WTC11 (cell line): ENCODE measurements around the gene ST6GALNAC1. TPM values are rescaled to one million over a fixed set of nuclear protein-coding genes. Genes with fewer than 3 reads are reported as not detected.

ENCODE experiments used
- ATAC-seq: fragments of 200-7000 bp; cut with Tn5 transposase; 2 replicates; pipeline ENCODE4 v1.10.0; 2021; ENCODE audit warnings: mild to moderate bottlenecking, moderate library complexity
- CTCF ChIA-PET: fragments of 300-600 bp; sonication (Branson Sonifier 250); formaldehyde crosslinking; loops from one replicate; lab custom pipeline; 2021; ENCODE audit warnings: antibody characterized with exemption; lab: Charles Lee
- POLR2A ChIA-PET: fragments of 350-600 bp; sonication (Branson Sonifier 250); formaldehyde crosslinking; loops from one replicate; lab custom pipeline; 2021; ENCODE audit warnings: antibody characterized with exemption; lab: Charles Lee
- DNase-seq: peaks from one replicate; pipeline ENCODE4 v3.0.0; 2021; ENCODE audit warnings: low spot score
- H3K27ac Mint-ChIP-seq: 2 replicates; pipeline ENCODE4 v1.8.0; 2021; ENCODE audit warnings: mixed read lengths
- H3K27me3 Mint-ChIP-seq: 2 replicates; pipeline ENCODE4 v1.8.0; 2021; ENCODE audit warnings: low read depth, mild to moderate bottlenecking, moderate library complexity, mixed read lengths
- H3K36me3 Mint-ChIP-seq: 2 replicates; pipeline ENCODE4 v1.8.0; 2021; ENCODE audit warnings: mixed read lengths
- H3K4me1 Mint-ChIP-seq: 2 replicates; pipeline ENCODE4 v1.8.0; 2022; ENCODE audit warnings: mixed read lengths
- H3K4me3 Mint-ChIP-seq: 2 replicates; pipeline ENCODE4 v1.8.0; 2021; ENCODE audit warnings: mild to moderate bottlenecking, moderate library complexity, mixed read lengths
- H3K9me3 Mint-ChIP-seq: 2 replicates; pipeline ENCODE4 v1.8.0; 2021; ENCODE audit warnings: mixed read lengths
- AFF4 ChIP-seq: sonication (generic); formaldehyde crosslinking; IDR thresholded peaks from 2 replicates; pipeline ENCODE4 v1.8.1; 2023; ENCODE audit warnings: mild to moderate bottlenecking, missing genetic modification reagents, borderline replicate concordance
- ATF2 ChIP-seq: sonication (generic); formaldehyde crosslinking; IDR thresholded peaks from 2 replicates; pipeline ENCODE4 v1.8.1; 2022; ENCODE audit warnings: low read depth, missing genetic modification reagents, borderline replicate concordance
- CBFB ChIP-seq: sonication (generic); formaldehyde crosslinking; IDR thresholded peaks from 2 replicates; pipeline ENCODE4 v1.8.1; 2022; ENCODE audit warnings: mild to moderate bottlenecking, low read depth, missing genetic modification reagents
- CREM ChIP-seq: sonication (generic); formaldehyde crosslinking; IDR thresholded peaks from 2 replicates; pipeline ENCODE4 v1.8.1; 2022; ENCODE audit warnings: mild to moderate bottlenecking, missing genetic modification reagents, moderate library complexity
- ERG ChIP-seq: fragments of 250-450 bp; sonication (Bioruptor Pico); IDR thresholded peaks from 2 replicates; pipeline ENCODE4 v1.8.0; 2021; ENCODE audit warnings: mild to moderate bottlenecking
- HMGA2 ChIP-seq: fragments of 250-450 bp; sonication (Bioruptor Pico); IDR thresholded peaks from 2 replicates; pipeline ENCODE4 v1.4.0; 2021; ENCODE audit warnings: mild to moderate bottlenecking, moderate library complexity
- MAX ChIP-seq: sonication (generic); formaldehyde crosslinking; IDR thresholded peaks from 2 replicates; pipeline ENCODE4 v1.8.0; 2022; ENCODE audit warnings: mild to moderate bottlenecking, missing genetic modification reagents
- MXD4 ChIP-seq: fragments of 250-450 bp; sonication (Bioruptor Pico); IDR thresholded peaks from 2 replicates; pipeline ENCODE4 v1.8.0; 2021; ENCODE audit warnings: mild to moderate bottlenecking, moderate library complexity, borderline replicate concordance
- SMAD4 ChIP-seq: sonication (generic); formaldehyde crosslinking; IDR thresholded peaks from 2 replicates; pipeline ENCODE4 v1.8.0; 2022; ENCODE audit warnings: mild to moderate bottlenecking, missing genetic modification reagents
- ZBTB21 ChIP-seq: sonication (generic); formaldehyde crosslinking; IDR thresholded peaks from 2 replicates; pipeline ENCODE4 v1.8.1; 2023; ENCODE audit warnings: mild to moderate bottlenecking, missing genetic modification reagents, borderline replicate concordance
- ZNF232 ChIP-seq: sonication (generic); formaldehyde crosslinking; IDR thresholded peaks from 2 replicates; pipeline ENCODE4 v1.8.0; 2022; ENCODE audit warnings: mild to moderate bottlenecking, missing genetic modification reagents
- ZNF396 ChIP-seq: fragments of 250-450 bp; sonication (Bioruptor Pico); IDR thresholded peaks from 2 replicates; pipeline ENCODE4 v1.8.0; 2021; ENCODE audit warnings: mild to moderate bottlenecking, moderate library complexity, borderline replicate concordance
- total RNA-seq: library from RNA; stranded (reverse); gene quantifications from 3 replicates; pipeline ENCODE4 v1.2.3, GENCODE V29; 2021
- TF ChIP-seq, protein P1 (sequence below): sonication (generic); formaldehyde crosslinking; IDR thresholded peaks from 2 replicates; pipeline ENCODE4 v1.8.1; 2023; ENCODE audit warnings: mild to moderate bottlenecking, missing genetic modification reagents
- TF ChIP-seq, protein P2 (sequence below): sonication (generic); formaldehyde crosslinking; IDR thresholded peaks from 2 replicates; pipeline ENCODE4 v1.8.0; 2022; ENCODE audit warnings: mild to moderate bottlenecking, missing genetic modification reagents
- TF ChIP-seq, protein P3 (sequence below): fragments of 250-450 bp; sonication (Bioruptor Pico); IDR thresholded peaks from 2 replicates; pipeline ENCODE4 v1.9.0; 2021; ENCODE audit warnings: moderate library complexity, mild to moderate bottlenecking, inconsistent platforms, borderline replicate concordance

The ST6GALNAC1 gene
- total RNA-seq, 1 experiment from 2014 or later, result 0.13 TPM

DNA sequence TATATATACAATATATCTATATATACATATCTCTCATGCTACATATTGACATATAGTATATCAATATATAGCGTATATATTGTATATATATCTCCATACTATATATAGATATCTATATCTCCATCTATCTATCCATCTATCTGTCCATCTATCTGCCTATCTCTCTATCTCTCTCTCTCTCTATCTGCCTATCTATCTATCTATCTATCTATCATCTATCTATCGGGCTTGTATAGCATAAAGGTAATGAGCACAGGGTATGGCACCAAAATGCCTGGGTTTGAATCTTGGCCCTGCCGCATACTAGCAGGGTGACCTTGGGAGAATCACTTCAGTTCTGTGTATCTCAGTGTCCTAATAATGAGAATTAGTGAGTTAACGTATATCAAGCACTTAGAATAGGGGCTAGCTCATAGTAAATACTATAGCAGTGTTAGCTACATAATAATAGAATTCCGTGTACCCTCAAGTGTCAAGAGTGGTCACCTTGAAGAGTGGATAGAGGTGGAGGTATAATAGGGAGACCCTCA lies 1.5 kb downstream of the ST6GALNAC1 start (continued):
- no peak for TF ChIP-seq AFF4 (CRISPR knock-in tag)
- no peak for TF ChIP-seq ZNF232
- TF ChIP-seq CBFB (CRISPR knock-in tag), result no peak

GRCh38 chr17:76641501-76641900 lies 2.1 kb downstream of the ST6GALNAC1 start:
- Mint-ChIP-seq H3K27ac (no peak overlapping the region), H3K36me3 (no peaks in the 10 kb centered on the region), H3K9me3 (no peaks in the 10 kb centered on the region), H3K27me3 (no peaks in the 10 kb centered on the region; the same call in 1 of the 2 replicates), H3K4me1 (peaks cover 14% of the 10 kb centered on the region), H3K4me3 (no peak overlapping the region)
- no peak for DNase-seq
- no peak for ATAC-seq
- ChIA-PET CTCF (interaction anchor here (1.9 to 2.9 kb wide), 2 partner anchors 17 to 40 kb away, joined by 5 to 11 read pairs; no protein-coding TSS in a partner anchor), POLR2A (no interaction called here)
- TF ChIP-seq, protein P1, sequence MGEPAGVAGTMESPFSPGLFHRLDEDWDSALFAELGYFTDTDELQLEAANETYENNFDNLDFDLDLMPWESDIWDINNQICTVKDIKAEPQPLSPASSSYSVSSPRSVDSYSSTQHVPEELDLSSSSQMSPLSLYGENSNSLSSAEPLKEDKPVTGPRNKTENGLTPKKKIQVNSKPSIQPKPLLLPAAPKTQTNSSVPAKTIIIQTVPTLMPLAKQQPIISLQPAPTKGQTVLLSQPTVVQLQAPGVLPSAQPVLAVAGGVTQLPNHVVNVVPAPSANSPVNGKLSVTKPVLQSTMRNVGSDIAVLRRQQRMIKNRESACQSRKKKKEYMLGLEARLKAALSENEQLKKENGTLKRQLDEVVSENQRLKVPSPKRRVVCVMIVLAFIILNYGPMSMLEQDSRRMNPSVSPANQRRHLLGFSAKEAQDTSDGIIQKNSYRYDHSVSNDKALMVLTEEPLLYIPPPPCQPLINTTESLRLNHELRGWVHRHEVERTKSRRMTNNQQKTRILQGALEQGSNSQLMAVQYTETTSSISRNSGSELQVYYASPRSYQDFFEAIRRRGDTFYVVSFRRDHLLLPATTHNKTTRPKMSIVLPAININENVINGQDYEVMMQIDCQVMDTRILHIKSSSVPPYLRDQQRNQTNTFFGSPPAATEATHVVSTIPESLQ (CRISPR knock-in tag), result no peak
- no peak for TF ChIP-seq MXD4 (CRISPR knock-in tag)
- TF ChIP-seq ATF2 (CRISPR knock-in tag), result no peak
- no peak for TF ChIP-seq HMGA2
- no peak for TF ChIP-seq ERG (CRISPR knock-in tag)
- TF ChIP-seq, protein P2, sequence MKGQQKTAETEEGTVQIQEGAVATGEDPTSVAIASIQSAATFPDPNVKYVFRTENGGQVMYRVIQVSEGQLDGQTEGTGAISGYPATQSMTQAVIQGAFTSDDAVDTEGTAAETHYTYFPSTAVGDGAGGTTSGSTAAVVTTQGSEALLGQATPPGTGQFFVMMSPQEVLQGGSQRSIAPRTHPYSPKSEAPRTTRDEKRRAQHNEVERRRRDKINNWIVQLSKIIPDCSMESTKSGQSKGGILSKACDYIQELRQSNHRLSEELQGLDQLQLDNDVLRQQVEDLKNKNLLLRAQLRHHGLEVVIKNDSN, result no peak
- no peak for TF ChIP-seq MAX (CRISPR knock-in tag)
- TF ChIP-seq SMAD4 (CRISPR knock-in tag), result no peak
- no peak for TF ChIP-seq CREM (CRISPR knock-in tag)
- TF ChIP-seq ZBTB21 (CRISPR knock-in tag), result no peak
- TF ChIP-seq, protein P3, sequence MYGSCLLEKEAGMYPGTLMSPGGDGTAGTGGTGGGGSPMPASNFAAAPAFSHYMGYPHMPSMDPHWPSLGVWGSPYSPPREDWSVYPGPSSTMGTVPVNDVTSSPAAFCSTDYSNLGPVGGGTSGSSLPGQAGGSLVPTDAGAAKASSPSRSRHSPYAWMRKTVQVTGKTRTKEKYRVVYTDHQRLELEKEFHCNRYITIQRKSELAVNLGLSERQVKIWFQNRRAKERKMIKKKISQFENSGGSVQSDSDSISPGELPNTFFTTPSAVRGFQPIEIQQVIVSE (CRISPR knock-in tag), result no peak
- TF ChIP-seq ZNF396 (CRISPR knock-in tag), result no peak
